GM12801 (cell line): Measurements from ENCODE around the gene RAB11FIP4.

Experiments
- TF ChIP-seq, protein P1 (sequence below): IDR thresholded peaks from one replicate; pipeline ENCODE4 v1.5.1; 2011; ENCODE audit warnings: control low read depth; ENCODE audit not compliant: insufficient read length; ENCODE audit errors: extremely low read depth

RAB11FIP4 gene

DNA sequence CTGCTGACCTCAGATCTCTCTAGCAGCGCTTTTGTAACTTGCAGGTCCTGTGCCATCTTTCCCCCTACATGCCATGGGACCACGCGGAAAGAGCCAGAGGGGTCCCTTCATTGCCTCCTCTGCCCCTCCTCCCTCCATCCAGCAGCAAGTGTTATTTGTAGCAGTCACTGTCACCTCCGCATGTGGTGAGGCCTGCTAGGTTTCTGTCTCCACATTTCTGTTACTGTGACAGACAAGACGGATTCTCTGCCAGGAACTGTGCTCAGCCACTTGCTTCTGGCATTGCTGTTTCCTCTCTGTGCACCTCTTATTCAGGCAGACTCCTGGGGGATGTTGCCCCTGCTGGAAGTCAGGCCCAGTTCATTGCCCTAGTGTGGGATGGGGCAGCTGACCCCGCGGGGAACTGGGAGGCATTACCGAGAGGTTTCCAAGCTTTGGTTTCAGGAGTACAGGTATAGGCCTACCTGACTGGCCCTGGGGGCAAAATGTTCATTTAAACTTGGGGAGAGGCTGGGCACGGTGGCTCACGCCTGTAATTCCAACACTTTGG is 61.2 kb downstream of the RAB11FIP4 start:
- TF ChIP-seq, protein P1, sequence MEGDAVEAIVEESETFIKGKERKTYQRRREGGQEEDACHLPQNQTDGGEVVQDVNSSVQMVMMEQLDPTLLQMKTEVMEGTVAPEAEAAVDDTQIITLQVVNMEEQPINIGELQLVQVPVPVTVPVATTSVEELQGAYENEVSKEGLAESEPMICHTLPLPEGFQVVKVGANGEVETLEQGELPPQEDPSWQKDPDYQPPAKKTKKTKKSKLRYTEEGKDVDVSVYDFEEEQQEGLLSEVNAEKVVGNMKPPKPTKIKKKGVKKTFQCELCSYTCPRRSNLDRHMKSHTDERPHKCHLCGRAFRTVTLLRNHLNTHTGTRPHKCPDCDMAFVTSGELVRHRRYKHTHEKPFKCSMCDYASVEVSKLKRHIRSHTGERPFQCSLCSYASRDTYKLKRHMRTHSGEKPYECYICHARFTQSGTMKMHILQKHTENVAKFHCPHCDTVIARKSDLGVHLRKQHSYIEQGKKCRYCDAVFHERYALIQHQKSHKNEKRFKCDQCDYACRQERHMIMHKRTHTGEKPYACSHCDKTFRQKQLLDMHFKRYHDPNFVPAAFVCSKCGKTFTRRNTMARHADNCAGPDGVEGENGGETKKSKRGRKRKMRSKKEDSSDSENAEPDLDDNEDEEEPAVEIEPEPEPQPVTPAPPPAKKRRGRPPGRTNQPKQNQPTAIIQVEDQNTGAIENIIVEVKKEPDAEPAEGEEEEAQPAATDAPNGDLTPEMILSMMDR: no peak

DNA sequence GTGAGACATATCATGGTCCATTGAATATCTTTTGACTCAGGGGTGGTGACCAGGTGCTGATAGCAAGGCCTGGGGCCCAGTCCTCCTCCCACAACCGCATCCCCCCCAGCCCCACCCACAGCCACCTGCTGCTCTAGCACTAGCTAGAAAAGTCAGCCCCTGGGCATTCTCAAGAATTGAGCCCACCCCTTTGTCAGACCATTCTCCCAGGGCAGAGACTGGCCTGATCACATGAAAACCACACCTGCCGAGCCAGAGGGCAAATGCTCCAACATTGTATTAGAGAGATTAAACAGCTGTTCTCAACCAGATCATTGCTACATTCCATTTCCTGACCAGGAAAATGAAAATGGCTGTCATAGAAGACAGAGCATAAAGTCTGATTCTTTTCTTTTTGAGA is 62.4 kb downstream of the RAB11FIP4 start:
- TF ChIP-seq, protein P1: no peak

DNA sequence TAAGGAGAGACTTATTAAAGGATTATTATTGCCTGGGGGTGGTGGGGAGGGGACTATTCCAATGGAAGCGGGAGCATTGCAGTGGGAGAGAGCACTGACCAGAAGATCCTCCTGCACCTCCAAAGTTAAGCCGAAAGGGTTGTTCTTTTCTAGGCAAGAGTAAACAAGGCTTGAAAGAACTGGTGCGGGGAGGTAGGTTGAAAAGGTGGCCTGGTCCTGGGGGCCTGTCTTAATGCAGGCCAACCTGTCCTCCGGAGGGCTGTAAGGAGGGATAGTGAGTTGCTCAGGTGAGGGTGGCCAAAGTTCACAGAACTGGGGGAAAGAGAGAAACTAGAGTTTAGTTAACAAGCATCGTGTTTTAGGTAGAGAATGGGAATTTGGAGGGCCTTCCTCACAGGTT is 65.3 kb downstream of the RAB11FIP4 start:
- TF ChIP-seq, protein P1: no peak

DNA sequence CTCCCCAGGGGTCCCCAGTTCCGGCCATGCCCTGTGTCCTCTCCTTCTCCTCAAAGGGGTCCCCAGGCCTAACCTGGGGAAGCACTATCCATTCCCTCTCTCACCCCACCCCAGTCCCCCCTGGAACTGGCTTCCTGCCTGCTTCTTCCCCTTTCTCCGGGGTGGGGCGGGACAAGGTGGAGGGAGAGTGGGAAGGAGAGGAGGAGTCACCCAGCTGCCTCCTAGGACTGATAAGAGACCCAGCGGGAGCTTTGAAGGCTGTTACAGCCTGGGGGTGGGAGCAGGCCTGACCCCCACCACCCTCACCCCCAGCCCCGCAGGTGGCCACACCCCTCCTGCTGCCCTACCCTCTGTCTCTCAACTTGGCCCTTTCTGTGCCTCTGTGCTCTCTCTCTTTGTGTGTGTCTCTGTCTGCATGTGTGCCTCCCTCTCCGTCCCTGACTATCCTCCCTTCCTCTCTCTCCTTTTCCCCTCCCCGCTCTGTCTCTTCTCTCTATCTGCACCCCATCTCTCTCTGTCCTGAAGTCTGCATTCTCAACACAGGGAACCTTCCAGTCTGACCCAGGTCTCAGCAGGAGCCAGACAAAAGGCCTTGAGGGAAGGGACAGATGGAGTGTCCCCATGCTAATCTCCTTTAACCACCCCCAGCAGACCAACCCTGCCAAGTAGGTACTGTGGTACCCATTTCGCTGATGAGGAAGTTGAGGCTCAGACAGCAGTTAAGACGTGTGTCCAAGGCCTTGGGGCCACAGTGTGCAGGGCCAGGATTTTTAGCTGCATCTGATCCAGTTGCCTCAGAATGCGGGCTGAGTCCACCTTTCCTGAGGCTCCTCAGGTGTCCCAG is 66.1 kb downstream of the RAB11FIP4 start:
- TF ChIP-seq, protein P1: no peak

DNA sequence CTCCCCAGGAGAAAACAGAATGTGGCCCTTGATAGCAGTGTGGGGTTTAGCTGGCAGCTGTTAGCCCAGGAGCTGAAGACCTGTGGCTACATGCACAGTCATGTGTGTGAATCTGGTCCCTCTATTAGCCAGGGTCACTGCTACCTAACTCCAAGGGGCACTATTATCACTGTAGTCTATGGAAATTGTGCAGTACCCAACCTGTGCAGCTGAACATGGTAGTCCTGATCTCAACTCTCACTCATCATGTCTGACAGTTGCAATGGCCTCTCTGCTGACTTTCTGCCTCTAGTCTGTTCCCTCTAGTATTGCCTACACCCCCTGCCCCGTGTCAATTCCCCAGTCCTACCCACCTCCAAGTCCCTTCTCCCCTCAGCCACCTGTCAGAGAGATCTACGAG is 67.4 kb downstream of the RAB11FIP4 start:
- TF ChIP-seq, protein P1: no peak

DNA sequence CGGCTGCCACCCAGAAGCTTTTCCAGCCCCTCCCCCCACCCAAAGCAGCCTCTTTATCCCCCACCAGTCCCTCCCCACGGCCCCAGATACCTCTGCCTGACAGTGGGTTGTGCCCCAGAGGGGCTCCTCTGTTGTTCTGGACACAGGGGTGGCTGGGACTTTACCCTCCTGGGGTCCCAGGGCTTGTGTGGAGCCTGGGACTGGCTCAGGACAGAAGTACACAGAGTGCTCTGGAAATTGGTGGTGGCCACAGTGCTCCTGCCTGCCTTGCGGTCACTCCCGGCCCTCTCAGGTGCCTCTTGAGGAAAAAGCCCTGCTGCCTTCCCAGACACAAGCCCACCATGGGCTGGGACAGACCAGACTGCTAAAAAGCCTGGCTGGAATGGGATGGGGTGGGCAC is 68.2 kb downstream of the RAB11FIP4 start:
- TF ChIP-seq, protein P1: no peak

DNA sequence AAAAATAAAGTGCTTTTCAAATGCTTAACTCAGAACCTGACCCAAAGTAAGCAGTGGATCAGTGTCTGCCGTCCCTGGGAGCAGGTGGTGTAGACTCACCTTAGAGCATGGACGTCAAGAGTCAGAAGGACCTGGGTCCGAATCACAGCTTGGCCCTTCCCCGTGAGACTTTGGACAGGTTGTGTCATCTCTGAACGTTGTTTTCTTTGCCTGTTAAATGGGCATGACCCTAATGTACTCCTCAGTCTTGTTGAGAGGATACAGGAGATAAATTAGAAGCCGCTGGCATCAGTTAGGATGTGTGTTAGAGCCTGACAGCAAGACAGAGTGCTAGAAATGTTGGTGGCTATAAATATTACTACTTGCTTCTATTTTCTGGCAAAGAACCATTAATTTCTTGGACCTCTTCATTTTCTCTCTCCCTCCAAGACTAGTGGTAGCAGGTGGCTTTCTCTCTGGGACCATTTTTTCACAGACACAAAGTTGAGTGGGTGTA is 68.8 kb downstream of the RAB11FIP4 start:
- TF ChIP-seq, protein P1: no peak
